ENCODE results near the gene SPTBN1.

- TF ChIP-seq CTCF (IDR thresholded peaks at IDR 0.05) (no peak), POLR2A (IDR thresholded peaks at IDR 0.05) (no peak), EP300 (IDR thresholded peaks at IDR 0.05) (no peak)
Observed at GRCh38 chr2:54701029-54701428, 244.9 kb downstream of the SPTBN1 start.

Data from ovary (tissue), 3 donors.